Gastroesophageal sphincter (tissue), 3 donors: ENCODE results near the gene TDRD10.

Experiments used
- CTCF ChIP-seq, 4 experiments: fragments of 200-600 bp in 2 of 4; fragments of 450-650 bp in 2 of 4; sonication (generic) in 1 of 4; IDR thresholded peaks; one replicate each; pipeline ENCODE4 v1.5.1; 2017 to 2019; ENCODE audit warnings: antibody characterized with exemption in 4 of 4, mild to moderate bottlenecking in 2 of 4, moderate library complexity in 2 of 4
- EP300 ChIP-seq: sonication (generic); formaldehyde crosslinking; IDR thresholded peaks from one replicate; pipeline ENCODE4 v1.6.1; 2017; ENCODE audit warnings: antibody characterized with exemption, mild to moderate bottlenecking
- POLR2A ChIP-seq, 2 donors: fragments of 450-650 bp; IDR thresholded peaks; one replicate each; pipeline ENCODE4 v1.6.1; 2017; ENCODE audit warnings: antibody characterized with exemption in 2 of 2, mild to moderate bottlenecking in 2 of 2, moderate library complexity in 1 of 2
- POLR2AphosphoS5 ChIP-seq: sonication (generic); formaldehyde crosslinking; IDR thresholded peaks from one replicate; pipeline ENCODE4 v1.6.1; 2017; ENCODE audit warnings: antibody characterized with exemption

GRCh38 chr1:154501423-154502065 is 475 bp upstream of the TDRD10 start:
- TF ChIP-seq CTCF (IDR thresholded peaks at IDR 0.05) (no peak), POLR2AphosphoS5 (no peak), EP300 (no peak), POLR2A (IDR thresholded peaks at IDR 0.05) (peak in 1 of 2 donors; percentile 8)
